ENCODE measurements around the gene FOXI1.

GRCh38 chr5:170108266-170108785 lies 2.6 kb downstream of the FOXI1 start:
- TF ChIP-seq GATA2 (IDR thresholded peaks at IDR 0.05; ENCODE audit: low read depth, low read length): no peak
- TF ChIP-seq GATA3 (IDR thresholded peaks at IDR 0.05; ENCODE audit: low read depth, low read length): no peak
